ENCODE results near the gene TDO2. TPM values are rescaled to one million over a fixed set of nuclear protein-coding genes. Genes with fewer than 3 reads are reported as not detected.

TDO2 gene
- total and polyA plus RNA-seq, 2 of the 13 experiments (the other 11 are each of a cell fraction or from before 2014, with no cell fraction given) = not detected

DNA sequence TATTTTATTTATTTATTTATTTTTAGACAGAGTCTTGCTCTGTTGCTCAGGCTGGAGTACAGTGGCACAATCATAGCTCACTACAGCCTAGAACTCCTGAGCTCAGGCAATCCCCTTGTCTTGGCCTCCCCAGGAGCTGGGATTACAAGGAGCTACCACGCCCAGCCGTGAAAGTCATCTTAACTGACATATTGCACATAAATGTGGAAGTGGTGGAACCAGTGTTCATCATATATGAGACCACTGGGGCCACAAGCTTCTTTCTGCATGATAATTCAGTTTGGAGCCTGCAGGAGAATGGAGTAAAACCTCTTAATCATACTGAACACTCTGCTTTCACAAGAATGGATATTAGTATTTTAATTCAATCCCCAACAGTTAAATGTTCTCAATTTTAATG lies 62.7 kb downstream of the TDO2 start:
- FAIRE-seq = no peak
- no peak overlapping the region for H3K4me2 ChIP-seq (ENCODE audit: low read depth, low read length)
- WGBS (ENCODE audit: low lambda C conversion rate) = 8% methylated on average over 2 of the region's 2 CpGs
- no peaks in the 10 kb centered on the region for H3K79me2 ChIP-seq (ENCODE audit: insufficient read depth, low read length)
- POLR2A ChIA-PET = no interaction called here
- H3K9me3 ChIP-seq (ENCODE audit: low read length) = no peaks in the 10 kb centered on the region
- no peak for ATAC-seq
- no peak overlapping the region for H3K27ac ChIP-seq (ENCODE audit: extremely low read length, insufficient read depth, low read length)
- H3K27me3 ChIP-seq (ENCODE audit: control insufficient read depth in 1 of 2, insufficient read depth in 2 of 2, low read length in 2 of 2) = no peaks in the 10 kb centered on the region
- TF ChIP-seq ZNF101 (CRISPR knock-in tag; IDR thresholded peaks at IDR 0.05; ENCODE audit: borderline replicate concordance, low read depth) = no peak
- TF ChIP-seq ZNF331 (CRISPR knock-in tag; IDR thresholded peaks at IDR 0.05) = no peak
- TF ChIP-seq, protein P1, sequence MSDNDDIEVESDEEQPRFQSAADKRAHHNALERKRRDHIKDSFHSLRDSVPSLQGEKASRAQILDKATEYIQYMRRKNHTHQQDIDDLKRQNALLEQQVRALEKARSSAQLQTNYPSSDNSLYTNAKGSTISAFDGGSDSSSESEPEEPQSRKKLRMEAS (IDR thresholded peaks at IDR 0.05) = no peak
- no peak for TF ChIP-seq ZSCAN25 (CRISPR knock-in tag; IDR thresholded peaks at IDR 0.05)
- TF ChIP-seq ZNF224 (CRISPR knock-in tag; IDR thresholded peaks at IDR 0.05) = no peak
- no peak for TF ChIP-seq THAP11 (CRISPR knock-in tag; IDR thresholded peaks at IDR 0.05)
- TF ChIP-seq KAT8 (CRISPR knock-in tag; IDR thresholded peaks at IDR 0.05) = no peak
- no peak for TF ChIP-seq U2AF2 (IDR thresholded peaks at IDR 0.05; ENCODE audit: low read depth, low read length)
- no peak for TF ChIP-seq ARNT (IDR thresholded peaks at IDR 0.05)
- TF ChIP-seq ZNF468 (CRISPR knock-in tag; IDR thresholded peaks at IDR 0.05) = no peak
- no TSS peak for BruUV-seq (replicated peaks)
- CTCF ChIA-PET (ENCODE audit: low intra/inter-chr PET ratio, low total read pairs) = no interaction called here
- no peak overlapping the region for H2AFZ ChIP-seq (ENCODE audit: low read length)
- no peak overlapping the region for H3K9ac ChIP-seq (ENCODE audit: insufficient read depth, low read depth, low read length)
- DNase-seq (ENCODE audit: low spot score) = no peak
- H3K4me1 ChIP-seq (ENCODE audit: insufficient read depth, low read length) = no peaks in the 10 kb centered on the region
- no peak overlapping the region for H3K4me3 ChIP-seq (replicated peaks in 1 of 3; ENCODE audit: insufficient read depth in 1 of 3, low read depth in 2 of 3, low read length in 3 of 3)
- intact Hi-C loops (cut with micrococcal nuclease; ENCODE audit: unreplicated experiment) (no loop called here), in situ Hi-C loops (cut with HindIII; ENCODE audit: extremely low pct_ligation_motif_present, low pct_unique_long_range_greater_than_20kb) (no loop called here)
- H3K36me3 ChIP-seq (replicated peaks in 1 of 2; ENCODE audit: control insufficient read depth in 1 of 2, insufficient read depth in 2 of 2, low read length in 2 of 2) = no peaks in the 10 kb centered on the region
- no peaks in the 10 kb centered on the region for H4K20me1 ChIP-seq (ENCODE audit: insufficient read depth, low read length)

DNA sequence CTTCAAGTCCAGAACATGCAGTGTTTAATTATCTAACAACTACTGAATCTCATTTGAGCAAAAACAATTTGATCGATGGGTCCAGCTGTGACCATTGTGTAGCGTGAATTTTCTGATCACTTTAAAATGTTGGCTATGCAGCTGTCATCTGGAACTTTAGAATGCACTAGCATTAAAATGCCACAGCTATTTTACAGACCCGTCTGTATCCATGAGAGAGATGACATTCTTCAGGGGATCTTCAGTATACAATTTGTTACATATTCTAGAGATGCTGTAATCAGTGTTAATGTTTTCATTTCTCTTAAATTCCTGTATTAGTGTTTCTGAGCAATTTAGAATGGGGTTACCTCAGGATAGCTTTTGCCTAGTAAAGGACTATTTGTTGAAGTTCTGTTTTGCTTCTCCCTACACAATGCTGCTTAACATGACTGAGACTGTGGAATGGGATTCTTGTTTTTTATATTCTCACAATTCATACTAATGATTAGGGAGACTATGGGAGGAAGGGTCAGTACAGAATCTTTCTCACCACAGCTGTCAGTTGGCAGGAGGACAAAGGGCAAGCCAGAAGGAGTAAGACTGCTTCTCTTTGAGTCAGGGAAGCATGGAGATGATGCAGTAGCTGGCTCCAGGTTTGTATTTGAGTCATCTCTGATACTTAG lies 63.4 kb downstream of the TDO2 start:
- no TSS peak for BruUV-seq (replicated peaks)
- Histone ChIP-seq H4K20me1 (ENCODE audit: insufficient read depth, low read length) (no peaks in the 10 kb centered on the region), H3K79me2 (ENCODE audit: insufficient read depth, low read length) (no peaks in the 10 kb centered on the region), H3K9me3 (ENCODE audit: low read length) (no peaks in the 10 kb centered on the region), H3K4me1 (ENCODE audit: insufficient read depth, low read length) (no peaks in the 10 kb centered on the region), H3K9ac (ENCODE audit: insufficient read depth, low read depth, low read length) (no peak overlapping the region), H3K36me3 (replicated peaks in 1 of 2; ENCODE audit: control insufficient read depth in 1 of 2, insufficient read depth in 2 of 2, low read length in 2 of 2) (no peaks in the 10 kb centered on the region), H3K27ac (ENCODE audit: extremely low read length, insufficient read depth, low read length) (no peak overlapping the region), H3K4me2 (ENCODE audit: low read depth, low read length) (no peak overlapping the region), H3K4me3 (replicated peaks in 1 of 3; ENCODE audit: insufficient read depth in 1 of 3, low read depth in 2 of 3, low read length in 3 of 3) (no peak overlapping the region), H2AFZ (ENCODE audit: low read length) (no peak overlapping the region), H3K27me3 (ENCODE audit: control insufficient read depth in 1 of 2, insufficient read depth in 2 of 2, low read length in 2 of 2) (no peaks in the 10 kb centered on the region)
- no peak for DNase-seq (ENCODE audit: low spot score)
- intact Hi-C loops (cut with micrococcal nuclease; ENCODE audit: unreplicated experiment) = no loop called here
- ATAC-seq = no peak
- CTCF ChIA-PET (ENCODE audit: low intra/inter-chr PET ratio, low total read pairs) = no interaction called here
- no peak for TF ChIP-seq ADNP (CRISPR knock-in tag; IDR thresholded peaks at IDR 0.05)
- WGBS (ENCODE audit: low lambda C conversion rate) = 2% methylated on average over 3 of the region's 3 CpGs
- no peak for FAIRE-seq
- in situ Hi-C loops (cut with HindIII; ENCODE audit: extremely low pct_ligation_motif_present, low pct_unique_long_range_greater_than_20kb) = no loop called here
- POLR2A ChIA-PET = no interaction called here

Other genes starting within 250 kb of the TDO2 start
- not detected in 2 replicates for gene GUCY1A1, start 236.8 kb upstream of the TDO2 start, total RNA-seq (2016; rRNA removed; fragmentation: Illumina TruSeq; extraction: Trizol)
- not detected in 2 replicates for gene GUCY1A1, start 236.8 kb upstream of the TDO2 start, polyA plus RNA-seq (2011; rRNA removed)
- gene GUCY1B1, start 144.7 kb upstream of the TDO2 start, total RNA-seq (2016; rRNA removed; fragmentation: Illumina TruSeq; extraction: Trizol) = not detected in 2 replicates
- not detected in 2 replicates for gene GUCY1B1, start 144.7 kb upstream of the TDO2 start, polyA plus RNA-seq (2011; rRNA removed)
- gene ASIC5, start 37.4 kb upstream of the TDO2 start, total RNA-seq (2016; rRNA removed; fragmentation: Illumina TruSeq; extraction: Trizol) = not detected in 2 replicates
- gene ASIC5, start 37.4 kb upstream of the TDO2 start, polyA plus RNA-seq (2011; rRNA removed) = not detected in 2 replicates
- 0.07 TPM in 1 of 2 replicates, not detected in the other for gene CTSO, start 50.2 kb downstream of the TDO2 start, total RNA-seq (2016; rRNA removed; fragmentation: Illumina TruSeq; extraction: Trizol)
- 0.17 TPM in 2 replicates for gene CTSO, start 50.2 kb downstream of the TDO2 start, polyA plus RNA-seq (2011; rRNA removed)

Measured in HepG2 (cell line).